NCI-H2227 (cell line): ENCODE data around the gene C7orf25.
"Not testable (repeated sequence)": the region's sequence is repeated elsewhere in the genome, so short reads cannot be mapped to it uniquely, and the experiment has no call there.

Source experiments
- DNase-seq: peaks from one replicate; lab custom pipeline; 2025; ENCODE audit not compliant: unreplicated experiment; lab: John Stamatoyannopoulos, UW

Gene C7orf25

DNA sequence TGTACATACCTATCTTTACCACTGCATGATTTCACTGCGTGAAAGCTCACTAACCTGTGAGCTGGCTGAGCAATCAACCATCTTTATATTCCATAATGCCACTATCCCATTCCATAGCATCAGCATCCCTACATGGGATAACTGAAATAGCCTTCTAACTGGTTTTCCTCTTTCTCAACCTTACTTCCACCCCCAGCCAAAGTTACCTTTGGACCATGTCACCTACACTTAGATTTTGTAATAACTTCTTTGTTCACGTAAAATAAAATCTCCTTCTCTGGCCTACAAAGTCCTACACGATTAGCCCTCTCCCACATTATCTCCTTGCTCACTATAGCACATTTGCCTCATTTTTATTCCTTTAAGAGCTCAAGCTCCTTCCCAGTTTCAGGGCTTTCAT is 17.6 kb upstream of the C7orf25 start:
- DNase-seq = no peak

DNA sequence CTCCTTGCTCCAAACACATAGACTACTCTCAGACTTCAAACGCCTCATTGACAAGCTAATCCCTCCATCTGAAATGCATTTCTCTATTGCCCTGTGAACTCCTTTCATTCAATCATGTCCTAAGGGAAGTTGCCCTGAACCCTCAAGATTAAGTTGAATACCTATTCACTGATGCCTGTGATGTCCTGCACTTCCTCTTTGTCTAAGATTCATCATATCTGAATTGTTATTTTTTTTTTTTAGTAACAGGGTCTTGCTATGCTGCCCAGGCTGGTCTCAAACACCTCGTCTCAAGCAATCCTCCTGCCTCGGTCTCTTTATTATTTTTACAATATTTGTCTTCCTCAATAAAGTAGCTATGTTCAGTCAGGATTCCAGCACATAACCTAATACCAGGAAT is 16.9 kb upstream of the C7orf25 start:
- no peak for DNase-seq

DNA sequence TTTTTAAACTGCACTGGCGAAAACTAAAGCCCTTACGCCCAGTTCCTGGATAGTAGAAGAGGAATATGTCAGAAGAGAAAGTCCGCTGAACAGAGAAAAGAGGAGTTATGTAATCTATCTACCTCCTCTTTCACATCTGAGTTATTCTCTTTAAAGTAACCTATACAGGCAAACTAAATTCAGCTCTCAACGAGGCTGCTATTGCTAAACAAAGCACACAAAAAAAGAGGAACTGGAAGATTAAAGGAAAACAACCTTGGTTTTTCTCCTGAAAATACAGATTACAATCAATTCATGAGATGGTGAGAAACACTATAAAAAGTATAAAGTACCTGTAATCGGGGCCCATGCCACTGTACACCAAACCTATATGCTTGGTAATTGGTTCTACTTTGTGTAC is 14.3 kb upstream of the C7orf25 start:
- DNase-seq = no peak

DNA sequence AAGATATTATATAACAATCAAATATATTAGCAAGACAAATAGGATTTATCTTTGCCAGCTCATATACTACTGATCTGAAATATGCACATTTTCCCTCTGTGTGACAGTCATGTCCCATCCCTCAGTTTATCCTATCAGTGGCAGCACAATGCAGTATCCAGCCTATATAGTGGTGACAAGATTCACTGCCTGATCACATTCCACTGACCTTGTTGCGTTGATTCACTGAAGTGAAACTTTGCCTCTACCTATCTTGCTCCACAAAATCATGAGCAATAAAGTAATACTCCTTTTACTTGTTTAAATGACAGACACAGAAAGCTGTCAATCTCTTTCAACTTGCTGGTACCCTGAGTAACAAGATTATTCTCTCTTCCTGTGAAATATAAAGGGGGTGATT is 13.8 kb upstream of the C7orf25 start:
- no peak for DNase-seq

DNA sequence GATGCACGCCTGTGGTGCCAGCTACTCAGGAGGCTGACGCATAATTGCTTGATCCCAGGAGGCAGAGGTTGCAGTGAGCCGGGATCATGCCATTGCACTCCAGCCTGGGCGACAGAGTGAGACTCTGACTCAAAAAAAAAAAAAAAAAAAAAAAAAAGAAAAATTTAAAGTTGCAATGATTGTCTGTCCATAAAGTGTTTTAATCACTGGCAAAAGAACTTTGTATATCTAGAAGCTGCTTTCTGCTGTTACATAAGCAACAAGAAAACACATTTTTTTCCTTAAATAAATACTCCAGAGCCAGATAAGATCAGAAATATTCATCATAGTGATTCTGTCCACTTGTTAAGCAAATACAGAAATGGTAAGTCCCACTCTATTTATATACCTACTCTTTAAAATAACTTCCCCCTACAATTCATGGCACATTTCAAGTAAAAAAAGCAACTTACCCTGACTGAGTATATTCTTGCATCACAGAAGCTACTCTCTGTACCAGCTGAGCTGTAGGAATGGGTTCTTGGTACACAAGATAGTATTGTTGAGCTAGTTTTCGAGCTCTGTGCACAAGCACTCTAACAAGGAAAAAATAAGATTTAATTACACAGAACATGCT is 12.5 kb upstream of the C7orf25 start:
- no peak for DNase-seq

DNA sequence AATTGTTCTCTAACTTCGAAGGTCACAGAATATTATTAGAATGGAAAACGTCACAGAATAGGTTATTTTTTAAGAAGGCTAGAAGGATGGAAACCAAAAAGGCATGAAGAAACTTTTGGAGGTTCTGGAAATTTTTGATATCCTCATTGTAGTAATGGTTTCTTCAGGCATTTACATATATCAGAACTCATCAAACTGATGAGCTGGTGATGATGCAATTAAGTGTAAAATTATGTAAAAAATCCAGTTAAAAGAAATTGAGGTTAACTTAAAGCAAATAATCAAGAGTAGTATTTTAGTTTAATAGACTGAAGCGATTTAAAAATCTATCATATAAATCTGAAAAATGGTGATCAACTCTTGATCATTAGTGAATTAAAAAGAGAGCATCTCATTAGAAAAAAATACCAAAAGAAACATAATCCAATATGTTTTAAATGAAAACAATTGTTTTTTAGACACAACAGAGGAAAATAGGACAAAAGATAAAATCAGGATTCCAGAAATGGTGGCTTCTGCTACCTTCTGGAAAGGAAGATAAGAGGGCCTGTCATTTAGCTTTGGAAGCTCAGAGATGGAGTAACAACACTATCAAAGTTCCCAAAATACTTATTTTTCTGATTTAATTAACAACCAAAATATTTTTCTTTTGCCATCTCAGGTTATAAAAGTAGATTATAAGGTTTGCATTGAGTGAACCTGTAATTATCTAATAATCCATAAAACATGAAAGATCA is 10.3 kb upstream of the C7orf25 start:
- DNase-seq = no peak

DNA sequence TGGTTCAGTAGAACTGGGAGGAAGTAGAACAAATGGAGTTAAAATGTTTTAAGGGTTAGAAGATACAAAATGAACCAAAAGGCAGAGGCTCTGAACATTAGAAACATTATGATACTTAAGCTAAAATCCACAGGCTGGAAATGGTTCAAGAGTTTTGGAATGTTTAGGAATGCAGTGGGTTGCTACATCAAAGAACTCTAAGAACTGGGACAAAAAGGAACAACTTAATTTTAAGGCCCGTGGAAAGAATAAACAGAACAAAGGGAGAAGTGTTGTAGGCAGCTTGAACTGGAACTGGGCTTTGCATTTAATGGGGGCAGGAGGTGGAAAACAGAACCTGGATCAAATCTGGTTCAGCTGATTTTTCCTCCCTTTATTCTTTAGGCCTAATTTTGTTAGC is 3.5 kb upstream of the C7orf25 start:
- DNase-seq = no peak

DNA sequence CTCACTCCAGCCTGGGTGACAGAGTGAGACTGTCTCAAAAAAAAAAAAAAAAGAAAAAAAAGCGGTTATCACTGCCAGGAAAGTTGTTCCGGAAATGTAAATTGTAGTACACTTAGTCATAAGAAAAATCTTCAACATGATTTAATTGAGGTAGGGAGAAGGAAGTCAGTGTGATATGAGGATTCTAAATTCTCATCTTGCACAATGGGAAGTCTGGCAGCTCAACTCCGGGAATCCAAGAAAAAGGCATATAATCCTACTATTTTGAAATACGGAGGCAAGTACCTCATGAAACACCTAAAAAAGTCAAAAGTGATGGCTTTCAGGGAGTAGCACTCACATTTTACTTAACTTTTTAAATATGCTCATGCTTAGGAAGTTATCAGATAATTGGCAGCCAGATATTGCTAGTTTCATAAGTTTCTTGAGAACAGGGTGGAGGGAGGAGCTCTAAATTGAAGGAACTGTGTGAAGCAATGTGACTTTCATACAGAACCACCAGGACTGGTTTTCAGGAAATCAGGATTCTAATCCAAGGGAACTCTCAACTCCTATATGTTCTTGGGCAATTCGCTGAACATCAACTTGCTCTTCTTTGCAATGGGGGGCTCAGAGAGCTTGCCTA is 2.7 kb upstream of the C7orf25 start:
- no peak for DNase-seq

DNA sequence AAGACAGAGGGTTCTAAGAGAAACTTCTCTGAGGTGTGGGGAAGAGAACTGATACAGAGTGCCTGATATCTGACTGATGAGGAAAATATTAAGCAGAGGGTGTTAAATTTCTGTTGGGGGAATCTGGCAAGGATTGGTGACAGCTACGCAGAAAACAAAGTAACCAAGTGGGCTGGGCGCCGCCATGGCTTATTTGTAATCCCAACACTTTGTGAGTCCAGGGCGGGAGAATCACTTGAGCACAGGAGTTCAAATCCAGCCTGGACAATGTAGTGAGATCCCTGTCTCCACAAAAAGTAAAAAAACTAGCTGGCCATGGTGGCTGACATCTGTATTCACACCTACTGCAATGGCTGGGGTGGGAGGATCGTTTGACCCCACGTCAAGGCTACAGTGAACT is 2.1 kb upstream of the C7orf25 start:
- no peak for DNase-seq

DNA sequence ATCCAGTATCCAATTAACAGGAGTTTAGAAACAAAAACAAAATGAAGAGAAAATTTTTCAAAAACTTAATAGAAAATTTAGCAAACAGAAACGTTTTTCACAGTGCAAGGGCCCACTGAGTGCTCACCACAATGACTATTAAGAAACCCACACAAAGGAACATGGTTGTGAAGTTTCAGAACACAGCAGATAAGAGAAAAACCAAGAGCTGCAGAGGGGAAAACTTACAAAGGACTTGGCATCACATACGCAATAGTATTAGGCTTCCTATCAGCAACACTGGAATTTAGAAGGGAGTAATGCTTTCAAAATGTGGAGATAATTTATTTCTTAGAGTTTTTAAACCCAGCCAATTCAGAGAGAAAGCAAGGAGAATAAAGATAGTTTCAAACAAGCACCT is 1.7 kb upstream of the C7orf25 start:
- no peak for DNase-seq

DNA sequence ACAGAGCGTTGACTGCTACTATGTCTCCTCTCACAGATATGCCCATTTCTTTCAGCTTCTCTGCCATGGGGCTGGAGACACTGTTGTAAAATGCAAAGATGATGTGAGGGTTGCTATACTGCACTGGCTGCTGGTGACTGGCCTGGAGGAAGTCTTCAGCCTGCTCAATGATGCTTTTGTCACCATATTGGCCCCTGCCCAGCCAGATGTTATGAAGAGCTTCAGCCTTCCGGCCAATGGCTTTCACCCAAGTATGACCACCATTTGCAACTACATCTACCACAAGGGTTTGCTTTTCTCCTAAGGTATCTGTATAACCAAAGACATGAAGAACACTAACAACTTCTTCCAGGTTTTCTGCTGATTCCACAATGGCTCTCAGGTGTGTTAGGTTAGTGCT is 1.6 kb downstream of the C7orf25 start:
- DNase-seq = no peak

DNA sequence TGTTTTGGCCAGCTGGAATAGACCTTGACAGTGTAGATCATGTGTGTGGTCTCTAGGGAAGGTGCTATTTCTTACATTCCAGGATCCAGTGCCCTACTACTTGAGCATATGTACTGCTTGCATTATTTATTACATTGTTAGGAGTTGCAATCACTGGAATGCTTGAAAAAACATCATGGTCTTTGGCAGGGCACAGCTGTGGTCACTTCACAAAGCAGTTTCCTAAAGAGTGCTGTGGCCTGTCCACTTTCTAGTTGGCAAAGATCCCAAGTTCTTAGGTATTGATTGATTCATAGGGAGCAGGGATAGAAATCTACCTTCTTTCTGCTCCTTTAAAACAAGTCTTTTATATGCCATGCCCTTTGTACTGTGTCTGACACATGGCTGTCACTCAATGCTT is 4.6 kb downstream of the C7orf25 start:
- DNase-seq = no peak

DNA sequence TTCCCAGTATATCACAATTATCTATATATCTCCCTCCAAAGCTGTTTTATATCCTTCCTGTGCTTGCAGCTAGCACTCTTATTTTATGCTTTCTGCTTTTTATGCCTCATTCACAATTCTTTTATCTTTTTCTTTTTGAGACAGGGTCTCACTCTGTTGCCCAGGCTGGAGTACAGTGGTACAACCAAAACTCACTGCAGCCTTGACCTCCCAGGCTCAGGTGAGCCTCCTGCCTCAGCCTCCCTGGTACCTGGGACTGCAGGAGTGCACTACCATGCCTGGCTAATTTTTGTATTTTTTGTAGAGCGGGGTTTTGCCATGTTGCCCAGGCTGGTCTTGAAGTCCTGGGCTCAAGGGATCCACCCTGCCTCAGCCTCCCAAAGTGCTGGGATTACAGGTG is 5.7 kb downstream of the C7orf25 start:
- DNase-seq = no peak

DNA sequence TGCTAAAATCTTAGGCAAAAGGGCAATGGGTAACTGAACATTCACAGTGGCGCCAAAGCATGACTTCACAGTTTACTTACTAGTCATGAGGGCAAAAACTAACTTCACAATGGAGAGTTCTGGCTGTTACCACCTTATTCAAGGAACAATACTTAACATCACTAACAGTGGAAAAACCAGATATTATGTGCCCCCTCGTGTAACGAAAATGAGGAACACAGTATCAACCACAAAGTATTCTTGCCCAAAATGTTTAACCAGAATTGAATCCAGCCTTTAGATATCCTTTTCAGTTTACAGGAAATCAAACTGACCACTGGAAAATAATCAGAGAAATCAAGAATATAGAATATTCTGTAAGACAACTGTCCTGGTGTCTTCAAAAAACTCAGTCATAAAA is 9.5 kb downstream of the C7orf25 start:
- no peak for DNase-seq

DNA sequence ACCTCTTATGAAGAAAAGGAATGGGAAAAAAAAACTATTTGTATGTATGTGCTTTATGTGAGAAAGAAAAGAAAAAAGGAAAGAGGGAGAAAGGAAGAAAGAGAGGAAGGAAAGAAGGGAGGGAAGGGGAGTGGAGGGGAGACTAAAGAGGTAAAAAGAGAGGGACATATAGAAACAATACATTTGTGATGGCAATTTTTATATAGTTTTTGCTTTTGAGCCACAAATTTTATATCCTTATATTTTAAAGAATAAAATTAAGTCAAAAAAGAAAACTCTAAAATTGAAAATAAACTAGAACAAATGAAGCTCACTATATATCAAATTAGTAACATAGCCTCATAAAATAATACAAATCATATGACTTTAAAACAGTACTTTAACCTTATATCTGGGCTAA is 11.0 kb downstream of the C7orf25 start:
- no peak for DNase-seq

DNA sequence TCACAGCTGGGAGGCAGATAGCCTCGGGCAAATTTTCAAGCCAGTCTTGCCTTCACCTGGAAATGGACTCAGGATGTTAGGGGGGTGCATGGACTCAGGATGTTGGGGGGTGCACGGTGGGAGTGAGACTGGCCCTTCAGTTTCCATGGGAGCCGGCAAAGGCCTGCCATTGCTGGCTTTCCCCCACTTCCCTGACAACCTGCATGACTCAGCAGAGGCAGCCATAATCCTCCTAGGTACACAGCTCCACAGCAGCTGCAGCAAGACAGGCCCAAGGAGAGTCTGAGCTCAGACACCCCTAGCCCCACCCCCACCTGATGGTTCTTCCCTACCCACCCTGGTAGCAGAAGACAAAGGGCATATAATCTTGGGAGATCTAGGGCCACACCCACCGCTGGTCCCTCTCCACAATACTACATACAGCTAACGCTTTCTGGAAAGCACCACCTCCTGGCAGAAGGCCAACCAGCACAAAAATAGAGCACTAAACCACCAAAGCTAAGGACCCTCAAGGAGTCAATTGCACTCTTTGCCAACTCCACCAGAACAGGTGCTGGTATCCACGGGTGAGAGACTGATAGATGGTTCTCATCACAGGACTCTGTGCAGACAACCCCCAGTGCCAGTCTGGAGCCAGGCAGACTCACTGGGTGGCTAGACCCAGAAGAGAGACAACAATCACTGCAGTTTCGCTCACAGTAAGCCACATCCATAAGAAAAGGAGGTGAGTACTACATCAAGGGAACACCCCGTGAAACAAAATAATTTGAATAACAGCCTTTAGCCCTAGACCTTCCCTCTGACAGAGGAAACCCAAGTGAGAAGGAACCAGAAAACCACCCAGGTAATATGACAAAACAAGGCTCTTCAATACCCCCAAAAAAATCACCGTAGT is 18.3 kb downstream of the C7orf25 start:
- no peak for DNase-seq

DNA sequence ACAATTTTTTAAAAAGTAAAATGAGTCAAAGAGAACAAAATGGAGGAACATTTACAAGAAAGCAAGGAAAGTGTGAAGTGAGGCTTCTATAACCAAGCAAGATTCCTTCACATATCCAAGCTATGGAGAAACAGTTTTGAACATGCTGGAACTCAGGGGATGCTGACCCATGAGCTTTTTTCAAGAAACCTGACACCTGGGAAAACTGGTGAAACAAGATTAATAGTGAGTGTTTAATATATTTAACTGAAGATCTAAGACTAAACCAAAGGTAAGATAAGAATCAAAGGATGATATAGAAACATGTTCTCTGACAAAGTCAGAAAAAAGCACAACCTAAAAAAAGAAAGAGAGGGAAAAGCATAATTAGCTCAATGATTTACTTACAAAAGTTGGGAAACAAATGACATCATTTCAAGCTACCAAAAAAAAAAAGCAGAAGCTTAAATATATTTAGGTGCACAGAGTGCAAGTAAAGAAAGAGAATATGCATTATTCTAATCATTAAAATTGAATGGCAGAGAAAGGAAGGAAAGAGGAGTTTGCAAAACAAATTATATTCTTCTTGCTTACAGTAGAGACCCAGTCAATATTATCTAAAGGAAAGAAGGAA is 24.9 kb downstream of the C7orf25 start:
- DNase-seq = no peak

DNA sequence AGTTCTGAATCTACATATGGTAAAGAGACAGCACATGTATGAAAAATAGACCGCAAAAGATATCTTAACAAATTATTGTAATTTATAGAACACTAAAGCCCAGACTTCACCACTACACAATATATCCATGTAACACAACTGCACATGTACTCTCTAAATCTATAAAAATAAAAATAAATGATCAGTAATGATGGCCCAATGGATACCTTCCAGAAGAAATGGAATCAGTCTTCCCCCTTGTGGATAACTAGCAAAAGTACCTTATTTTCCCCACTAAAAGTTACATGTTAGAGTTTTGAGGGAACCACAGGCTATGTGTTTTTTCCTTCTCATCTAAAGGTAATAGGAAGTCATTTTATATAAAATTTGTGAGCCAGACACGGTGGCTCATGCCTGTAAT is 25.7 kb downstream of the C7orf25 start:
- no peak for DNase-seq

DNA sequence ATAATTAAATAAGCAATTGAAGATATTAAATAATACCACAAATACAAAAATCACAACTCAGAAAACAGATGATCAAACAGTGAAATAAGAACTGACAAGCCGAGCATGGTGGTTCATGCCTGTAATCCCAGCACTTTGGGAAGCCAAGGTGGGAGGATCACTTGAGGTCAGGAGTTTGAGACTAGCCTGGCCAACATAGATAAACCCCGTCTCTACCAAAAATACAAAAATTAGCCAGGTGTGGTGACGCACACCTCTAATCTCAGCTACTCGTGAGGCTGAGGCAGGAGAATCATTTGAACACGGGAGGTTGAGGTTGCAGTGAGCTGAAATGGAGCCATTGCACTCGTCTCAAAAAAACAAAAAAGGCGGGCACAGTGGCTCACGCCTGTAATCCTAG is 26.7 kb downstream of the C7orf25 start:
- DNase-seq = not testable (repeated sequence)

DNA sequence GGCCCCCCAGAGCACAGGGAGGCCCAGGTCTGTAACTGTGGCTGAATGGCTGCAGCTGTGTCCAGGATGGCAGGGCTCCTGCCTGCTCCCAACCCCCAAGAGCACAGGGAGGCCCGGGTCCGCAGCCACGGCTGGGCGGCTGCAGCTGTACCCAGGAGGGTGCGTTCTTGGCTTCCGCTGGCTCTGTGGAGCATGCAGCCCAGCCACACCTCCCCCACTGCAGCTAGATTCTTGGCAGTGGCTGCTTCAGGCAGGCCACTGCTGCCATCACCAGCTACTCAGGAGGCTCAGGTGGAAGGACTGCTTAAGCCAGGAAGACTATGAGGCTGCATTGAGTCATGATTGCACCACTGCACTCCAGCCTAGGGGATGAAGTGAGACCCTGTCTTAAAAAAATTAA is 27.9 kb downstream of the C7orf25 start:
- peak; percentile 12 for DNase-seq

DNA sequence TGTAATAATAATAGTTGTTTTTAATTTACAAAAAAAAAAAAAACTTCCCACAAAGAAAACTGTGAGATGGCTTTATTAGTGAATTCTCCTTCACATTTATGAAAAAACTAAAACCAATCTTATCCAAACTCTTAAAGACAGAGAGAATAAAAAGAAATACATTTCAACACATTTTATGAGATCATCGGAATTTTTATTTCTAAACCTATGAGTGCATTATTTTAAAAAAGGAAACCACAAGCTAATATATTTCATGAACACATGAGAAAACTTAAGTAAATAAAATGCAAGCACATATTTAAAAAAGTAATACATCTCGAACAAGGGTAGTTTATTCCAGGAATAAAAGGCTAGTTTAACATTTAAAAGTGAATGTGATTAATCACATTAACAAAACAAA is 31.5 kb downstream of the C7orf25 start:
- no peak for DNase-seq
